ENCODE data around the gene STK10. TPM values are rescaled to one million over a fixed set of nuclear protein-coding genes. Genes with fewer than 3 reads are reported as not detected.

STK10 gene
- total RNA-seq, 3 donors from 2014 or later (not counting 1 experiment from before 2014, with no cell fraction given), result 705 to 879 (median 783) TPM

DNA sequence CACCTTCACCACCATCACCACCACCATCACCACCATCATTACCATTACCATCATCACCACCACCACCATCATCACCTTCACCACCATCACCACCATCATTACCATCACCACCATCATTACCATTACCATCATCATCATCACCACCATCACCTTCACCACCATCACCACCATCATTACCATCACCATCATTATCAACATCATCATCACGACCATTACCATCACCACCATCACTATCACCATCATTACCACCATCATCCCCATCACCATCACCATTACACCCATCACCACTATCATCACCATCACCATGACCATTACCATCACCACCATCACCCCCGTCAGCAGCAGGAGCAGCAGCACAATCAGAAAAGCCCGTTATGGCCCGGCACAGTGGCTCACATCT is 89.1 kb downstream of the STK10 start:
- intact Hi-C loops (cut with micrococcal nuclease), result no loop called here

DNA sequence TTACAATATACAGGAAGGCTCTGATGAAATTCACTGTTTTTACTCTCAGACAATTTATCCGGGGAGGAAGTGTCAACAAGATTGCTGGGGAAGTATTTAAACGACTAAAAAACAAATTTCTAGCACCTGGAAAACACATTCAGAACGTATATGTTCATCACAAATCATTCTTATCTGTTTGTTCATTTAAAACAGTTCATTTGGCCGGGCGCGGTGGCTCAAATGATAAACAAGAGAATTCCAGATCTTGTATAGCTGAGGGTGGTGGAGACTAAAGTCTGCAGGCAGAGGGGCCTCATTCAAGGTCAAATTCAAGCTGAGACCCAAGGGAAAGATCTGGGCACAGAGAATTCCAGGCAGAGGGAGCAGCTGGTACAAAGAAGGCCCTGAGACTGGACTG is 90.0 kb downstream of the STK10 start:
- no peak for DNase-seq
- Histone ChIP-seq H3K36me3 (ENCODE audit: control insufficient read depth, insufficient read depth, low read length) (peaks cover 85% of the 10 kb centered on the region), H3K9me3 (ENCODE audit: control insufficient read depth, insufficient read depth, low read length) (no peaks in the 10 kb centered on the region), H3K27me3 (ENCODE audit: control insufficient read depth, insufficient read depth, low read length) (no peaks in the 10 kb centered on the region), H3K27ac (ENCODE audit: low read length) (no peak overlapping the region), H3K4me3 (ENCODE audit: low read length) (no peak overlapping the region), H3K4me1 (ENCODE audit: control insufficient read depth, insufficient read depth, low read length) (peaks cover 6% of the 10 kb centered on the region)
- H3K27ac Mint-ChIP-seq, result peak overlapping the region; percentile 62 to 70
- H3K4me3 Mint-ChIP-seq, result no peak overlapping the region
- peaks cover 9% of the 10 kb centered on the region for H3K36me3 Mint-ChIP-seq
- TF ChIP-seq, protein P1, sequence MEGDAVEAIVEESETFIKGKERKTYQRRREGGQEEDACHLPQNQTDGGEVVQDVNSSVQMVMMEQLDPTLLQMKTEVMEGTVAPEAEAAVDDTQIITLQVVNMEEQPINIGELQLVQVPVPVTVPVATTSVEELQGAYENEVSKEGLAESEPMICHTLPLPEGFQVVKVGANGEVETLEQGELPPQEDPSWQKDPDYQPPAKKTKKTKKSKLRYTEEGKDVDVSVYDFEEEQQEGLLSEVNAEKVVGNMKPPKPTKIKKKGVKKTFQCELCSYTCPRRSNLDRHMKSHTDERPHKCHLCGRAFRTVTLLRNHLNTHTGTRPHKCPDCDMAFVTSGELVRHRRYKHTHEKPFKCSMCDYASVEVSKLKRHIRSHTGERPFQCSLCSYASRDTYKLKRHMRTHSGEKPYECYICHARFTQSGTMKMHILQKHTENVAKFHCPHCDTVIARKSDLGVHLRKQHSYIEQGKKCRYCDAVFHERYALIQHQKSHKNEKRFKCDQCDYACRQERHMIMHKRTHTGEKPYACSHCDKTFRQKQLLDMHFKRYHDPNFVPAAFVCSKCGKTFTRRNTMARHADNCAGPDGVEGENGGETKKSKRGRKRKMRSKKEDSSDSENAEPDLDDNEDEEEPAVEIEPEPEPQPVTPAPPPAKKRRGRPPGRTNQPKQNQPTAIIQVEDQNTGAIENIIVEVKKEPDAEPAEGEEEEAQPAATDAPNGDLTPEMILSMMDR (IDR thresholded peaks at IDR 0.05), result no peak
- H3K27me3 Mint-ChIP-seq (ENCODE audit: low read depth in 2 of 2), result no peaks in the 10 kb centered on the region
- no peak for ATAC-seq
- H3K4me1 Mint-ChIP-seq, result peaks cover 13 to 34% of the 10 kb centered on the region in 2 donors
- peaks cover 0 to 4% of the 10 kb centered on the region in 2 donors for H3K9me3 Mint-ChIP-seq
- 94% methylated on average over 6 of the region's 6 CpGs for WGBS (ENCODE audit: insufficient coverage)
- intact Hi-C loops (cut with micrococcal nuclease), result no loop called here

More for the DNA sequence above, 89.1 kb downstream of the STK10 start:
- H3K9me3 ChIP-seq (ENCODE audit: control insufficient read depth, insufficient read depth, low read length), result no peaks in the 10 kb centered on the region
- Mint-ChIP-seq H3K27me3 (ENCODE audit: low read depth in 2 of 2) (no peaks in the 10 kb centered on the region), H3K27ac (peak overlapping the region; percentile 62 to 70), H3K4me1 (peaks cover 13 to 39% of the 10 kb centered on the region in 2 donors), H3K36me3 (peaks cover 9% of the 10 kb centered on the region), H3K4me3 (no peak overlapping the region), H3K9me3 (peaks cover 0 to 4% of the 10 kb centered on the region in 2 donors)
- WGBS (ENCODE audit: insufficient coverage), result 79% methylated on average over 4 of the region's 4 CpGs
- peak overlapping the region; percentile 3 for H3K27ac ChIP-seq (ENCODE audit: low read length)
- H3K4me1 ChIP-seq (ENCODE audit: control insufficient read depth, insufficient read depth, low read length), result peaks cover 6% of the 10 kb centered on the region
- ATAC-seq, result peak in 1 of 3 donors; percentile 33
- H3K4me3 ChIP-seq (ENCODE audit: low read length), result no peak overlapping the region
- DNase-seq, result no peak
- TF ChIP-seq, protein P1 (IDR thresholded peaks at IDR 0.05), result no peak
- H3K27me3 ChIP-seq (ENCODE audit: control insufficient read depth, insufficient read depth, low read length), result no peaks in the 10 kb centered on the region
- H3K36me3 ChIP-seq (ENCODE audit: control insufficient read depth, insufficient read depth, low read length), result peaks cover 85% of the 10 kb centered on the region

DNA sequence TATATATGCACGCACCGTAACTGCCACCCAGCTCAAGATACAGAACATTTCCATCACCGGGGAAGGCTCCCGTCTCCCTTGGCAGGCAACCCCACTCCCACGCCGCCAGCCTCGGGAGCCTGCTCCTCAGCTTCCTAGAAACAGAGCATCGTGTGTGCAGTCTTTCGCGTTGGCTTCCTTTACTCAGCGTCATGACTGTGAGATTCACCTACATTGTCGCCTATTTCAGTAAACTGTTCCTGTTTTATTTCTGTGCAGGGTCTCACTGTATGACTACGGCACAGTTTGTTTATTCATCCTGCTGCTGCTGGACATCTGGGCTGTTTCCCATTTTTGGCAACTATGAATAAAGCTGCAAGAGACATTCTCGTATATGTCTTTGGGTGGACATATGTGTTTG is 90.7 kb downstream of the STK10 start:
- DNase-seq (no peak), ATAC-seq (no peak)
- H3K4me1 Mint-ChIP-seq, result peaks cover 13 to 33% of the 10 kb centered on the region in 2 donors
- WGBS (ENCODE audit: insufficient coverage), result 96% methylated on average over 14 of the region's 14 CpGs
- no peak overlapping the region for H3K4me3 Mint-ChIP-seq
- peaks cover 9% of the 10 kb centered on the region for H3K36me3 Mint-ChIP-seq
- Histone ChIP-seq H3K4me3 (ENCODE audit: low read length) (no peak overlapping the region), H3K27ac (ENCODE audit: low read length) (no peak overlapping the region), H3K9me3 (ENCODE audit: control insufficient read depth, insufficient read depth, low read length) (no peaks in the 10 kb centered on the region), H3K36me3 (ENCODE audit: control insufficient read depth, insufficient read depth, low read length) (peaks cover 85% of the 10 kb centered on the region), H3K4me1 (ENCODE audit: control insufficient read depth, insufficient read depth, low read length) (peaks cover 6% of the 10 kb centered on the region), H3K27me3 (ENCODE audit: control insufficient read depth, insufficient read depth, low read length) (no peaks in the 10 kb centered on the region)
- no peaks in the 10 kb centered on the region for H3K27me3 Mint-ChIP-seq (ENCODE audit: low read depth in 2 of 2)
- peaks cover 0 to 4% of the 10 kb centered on the region in 2 donors for H3K9me3 Mint-ChIP-seq
- TF ChIP-seq, protein P1 (IDR thresholded peaks at IDR 0.05), result no peak
- intact Hi-C loops (cut with micrococcal nuclease), result no loop called here
- peak overlapping the region; percentile 62 to 70 for H3K27ac Mint-ChIP-seq
